ENCODE data around the gene GSK3B.

The GSK3B gene

GRCh38 chr3:120093911-120094775 is at the start of gene GSK3B:
GSK3B (minus strand) TSS chr3:120094447; CDS start chr3:120093434, 1,013 bp downstream.
- Mint-ChIP-seq H3K4me3 (no peak within 1 kb of the TSS), H3K27me3 (no peaks in the 10 kb centered on the region), H3K9me3 (no peaks in the 10 kb centered on the region), H3K27ac (no peak within 1 kb of the TSS), H3K36me3 (ENCODE audit: low read depth) (peaks cover 8% of the 10 kb centered on the region), H3K4me1 (ENCODE audit: low read depth) (peaks cover 28% of the 10 kb centered on the region)

GRCh38 chr3:120143676-120144075 is 49.4 kb upstream of the GSK3B start:
- no peaks in the 10 kb centered on the region for H3K27me3 Mint-ChIP-seq
- no peaks in the 10 kb centered on the region for H3K36me3 Mint-ChIP-seq (ENCODE audit: low read depth)
- H3K27ac Mint-ChIP-seq: no peak overlapping the region
- H3K4me3 Mint-ChIP-seq: no peak overlapping the region
- H3K4me1 Mint-ChIP-seq (ENCODE audit: low read depth): peaks cover 31% of the 10 kb centered on the region
- no peaks in the 10 kb centered on the region for H3K9me3 Mint-ChIP-seq

GRCh38 chr3:120142236-120142635 is 48.0 kb upstream of the GSK3B start:
- Mint-ChIP-seq H3K27me3 (no peaks in the 10 kb centered on the region), H3K4me1 (ENCODE audit: low read depth) (peaks cover 18% of the 10 kb centered on the region), H3K36me3 (ENCODE audit: low read depth) (no peaks in the 10 kb centered on the region), H3K4me3 (no peak overlapping the region), H3K27ac (no peak overlapping the region), H3K9me3 (no peaks in the 10 kb centered on the region)

GRCh38 chr3:120140098-120140742 is 46.0 kb upstream of the GSK3B start:
- no peaks in the 10 kb centered on the region for H3K27me3 Mint-ChIP-seq
- peaks cover 2% of the 10 kb centered on the region for H3K4me1 Mint-ChIP-seq (ENCODE audit: low read depth)
- no peaks in the 10 kb centered on the region for H3K36me3 Mint-ChIP-seq (ENCODE audit: low read depth)
- H3K4me3 Mint-ChIP-seq: no peak overlapping the region
- no peaks in the 10 kb centered on the region for H3K9me3 Mint-ChIP-seq
- H3K27ac Mint-ChIP-seq: no peak overlapping the region

- Mint-ChIP-seq H3K4me1 (ENCODE audit: low read depth) (no peaks in the 10 kb centered on the region), H3K9me3 (no peaks in the 10 kb centered on the region), H3K36me3 (ENCODE audit: low read depth) (no peaks in the 10 kb centered on the region), H3K27ac (no peak overlapping the region), H3K4me3 (no peak overlapping the region), H3K27me3 (no peaks in the 10 kb centered on the region)
These were observed 44.9 kb upstream of the GSK3B start for GRCh38 chr3:120139140-120139539.

GRCh38 chr3:120137548-120137947 is 43.3 kb upstream of the GSK3B start:
- Mint-ChIP-seq H3K27me3 (no peaks in the 10 kb centered on the region), H3K27ac (no peak overlapping the region), H3K4me3 (no peak overlapping the region), H3K9me3 (no peaks in the 10 kb centered on the region), H3K4me1 (ENCODE audit: low read depth) (no peaks in the 10 kb centered on the region), H3K36me3 (ENCODE audit: low read depth) (no peaks in the 10 kb centered on the region)

- Mint-ChIP-seq H3K36me3 (ENCODE audit: low read depth) (no peaks in the 10 kb centered on the region), H3K4me1 (ENCODE audit: low read depth) (no peaks in the 10 kb centered on the region), H3K27ac (no peak overlapping the region), H3K9me3 (no peaks in the 10 kb centered on the region), H3K27me3 (no peaks in the 10 kb centered on the region), H3K4me3 (no peak overlapping the region)
These were observed 36.4 kb upstream of the GSK3B start for GRCh38 chr3:120130656-120131055.

GRCh38 chr3:120129718-120130513 is 35.7 kb upstream of the GSK3B start:
- H3K9me3 Mint-ChIP-seq: no peaks in the 10 kb centered on the region

GRCh38 chr3:120129051-120129450 is 34.8 kb upstream of the GSK3B start:
- H3K36me3 Mint-ChIP-seq (ENCODE audit: low read depth): no peaks in the 10 kb centered on the region
- H3K27ac Mint-ChIP-seq: no peak overlapping the region
- no peaks in the 10 kb centered on the region for H3K9me3 Mint-ChIP-seq
- H3K27me3 Mint-ChIP-seq: no peaks in the 10 kb centered on the region
- H3K4me3 Mint-ChIP-seq: no peak overlapping the region
- H3K4me1 Mint-ChIP-seq (ENCODE audit: low read depth): no peaks in the 10 kb centered on the region

More at GRCh38 chr3:120129718-120130513, 35.7 kb upstream of the GSK3B start:
- H3K4me3 Mint-ChIP-seq: no peak overlapping the region
- H3K4me1 Mint-ChIP-seq (ENCODE audit: low read depth): no peaks in the 10 kb centered on the region
- no peaks in the 10 kb centered on the region for H3K36me3 Mint-ChIP-seq (ENCODE audit: low read depth)
- H3K27ac Mint-ChIP-seq: no peak overlapping the region
- H3K27me3 Mint-ChIP-seq: no peaks in the 10 kb centered on the region

GRCh38 chr3:120125992-120126391 is 31.7 kb upstream of the GSK3B start:
- no peak overlapping the region for H3K4me3 Mint-ChIP-seq
- H3K9me3 Mint-ChIP-seq: no peaks in the 10 kb centered on the region
- H3K27me3 Mint-ChIP-seq: no peaks in the 10 kb centered on the region
- no peak overlapping the region for H3K27ac Mint-ChIP-seq
- no peaks in the 10 kb centered on the region for H3K4me1 Mint-ChIP-seq (ENCODE audit: low read depth)
- no peaks in the 10 kb centered on the region for H3K36me3 Mint-ChIP-seq (ENCODE audit: low read depth)

GRCh38 chr3:120119846-120120510 is 25.7 kb upstream of the GSK3B start:
- Mint-ChIP-seq H3K36me3 (ENCODE audit: low read depth) (no peaks in the 10 kb centered on the region), H3K27me3 (no peaks in the 10 kb centered on the region), H3K4me3 (no peak overlapping the region), H3K27ac (no peak overlapping the region), H3K4me1 (ENCODE audit: low read depth) (no peaks in the 10 kb centered on the region), H3K9me3 (peaks cover 9% of the 10 kb centered on the region)

- no peak overlapping the region for H3K27ac Mint-ChIP-seq
- no peaks in the 10 kb centered on the region for H3K4me1 Mint-ChIP-seq (ENCODE audit: low read depth)
- no peaks in the 10 kb centered on the region for H3K36me3 Mint-ChIP-seq (ENCODE audit: low read depth)
- peaks cover 9% of the 10 kb centered on the region for H3K9me3 Mint-ChIP-seq
- H3K4me3 Mint-ChIP-seq: no peak overlapping the region
- no peaks in the 10 kb centered on the region for H3K27me3 Mint-ChIP-seq
These were observed 20.7 kb upstream of the GSK3B start for GRCh38 chr3:120114981-120115380.

GRCh38 chr3:120114376-120114775 is 20.1 kb upstream of the GSK3B start:
- Mint-ChIP-seq H3K4me3 (no peak overlapping the region), H3K27me3 (no peaks in the 10 kb centered on the region), H3K27ac (no peak overlapping the region), H3K36me3 (ENCODE audit: low read depth) (no peaks in the 10 kb centered on the region), H3K9me3 (peaks cover 9% of the 10 kb centered on the region), H3K4me1 (ENCODE audit: low read depth) (no peaks in the 10 kb centered on the region)

All from stimulated activated naive CD8-positive, alpha-beta T cell treated with anti-CD3 and anti-CD28 coated beads, Interleukin-15, Interleukin-2, amounts not matched to agents 100 ng/mL and 50 ng/mL, for 24 hours (primary cell).